Left renal pelvis (tissue), 4 donors: ENCODE results near the gene CFAP54. TPM values are rescaled to one million over a fixed set of nuclear protein-coding genes. Genes with fewer than 3 reads are reported as not detected.

Experiments used
- DNase-seq, 4 donors: peaks; one replicate each; pipeline ENCODE4 v3.0.0-alpha.2; 2013; ENCODE audit warnings: low read depth in 4 of 4, low spot score in 3 of 4
- polyA plus RNA-seq, 4 donors: library from polyadenylated mRNA; unstranded; fragments of 120-200 nt; gene quantifications; one replicate each; pipeline ENCODE4 v1.2.1, GENCODE V29; 2013; ENCODE audit not compliant: insufficient read length in 4 of 4

The CFAP54 gene
- polyA plus RNA-seq, 4 donors, result 0.44 to 3.8 (median 2.7) TPM

- no peak for DNase-seq
These were observed 14.6 kb downstream of the CFAP54 start for GRCh38 chr12:96503976-96504375.

- DNase-seq, result no peak
These were observed 17.4 kb downstream of the CFAP54 start for GRCh38 chr12:96506776-96507175.

GRCh38 chr12:96510306-96510764 is 21.0 kb downstream of the CFAP54 start:
- no peak for DNase-seq

- DNase-seq, result no peak
These were observed 23.8 kb downstream of the CFAP54 start for GRCh38 chr12:96513166-96513565.

GRCh38 chr12:96513681-96514080 is 24.3 kb downstream of the CFAP54 start:
- no peak for DNase-seq

- no peak for DNase-seq
These were observed 25.0 kb downstream of the CFAP54 start for GRCh38 chr12:96514328-96514727.

GRCh38 chr12:96516472-96517430 is 27.4 kb downstream of the CFAP54 start:
- peak in 3 of 4 donors; percentile 35 to 47 (median 39) for DNase-seq

- no peak for DNase-seq
These were observed 31.4 kb downstream of the CFAP54 start for GRCh38 chr12:96520767-96521166.

- DNase-seq, result no peak
These were observed 32.7 kb downstream of the CFAP54 start for GRCh38 chr12:96521895-96522682.

- no peak for DNase-seq
These were observed 33.3 kb downstream of the CFAP54 start for GRCh38 chr12:96522690-96523089.

- no peak for DNase-seq
These were observed 36.7 kb downstream of the CFAP54 start for GRCh38 chr12:96526110-96526509.

GRCh38 chr12:96529912-96530311 is 40.5 kb downstream of the CFAP54 start:
- no peak for DNase-seq

GRCh38 chr12:96534339-96534738 is 45.0 kb downstream of the CFAP54 start:
- DNase-seq, result no peak

GRCh38 chr12:96548384-96548783 is 59.0 kb downstream of the CFAP54 start:
- DNase-seq, result no peak

GRCh38 chr12:96549341-96549740 is 60.0 kb downstream of the CFAP54 start:
- DNase-seq, result no peak

- no peak for DNase-seq
These were observed 81.2 kb downstream of the CFAP54 start for GRCh38 chr12:96570579-96570978.

- DNase-seq, result no peak
These were observed 81.9 kb downstream of the CFAP54 start for GRCh38 chr12:96571101-96571862.

- peak; percentile 23 to 36 (median 33) for DNase-seq
These were observed 89.2 kb downstream of the CFAP54 start for GRCh38 chr12:96578526-96579125.

- DNase-seq, result no peak
These were observed 96.6 kb downstream of the CFAP54 start for GRCh38 chr12:96585977-96586376.

GRCh38 chr12:96587691-96588090 is 98.3 kb downstream of the CFAP54 start:
- DNase-seq, result no peak
